Measurements from ENCODE around the gene RAB6A. TPM values are rescaled to one million over a fixed set of nuclear protein-coding genes. Genes with fewer than 3 reads are reported as not detected.

Gene RAB6A
- total RNA-seq, 2 donors from 2014 or later = 94.7 to 104 TPM

DNA sequence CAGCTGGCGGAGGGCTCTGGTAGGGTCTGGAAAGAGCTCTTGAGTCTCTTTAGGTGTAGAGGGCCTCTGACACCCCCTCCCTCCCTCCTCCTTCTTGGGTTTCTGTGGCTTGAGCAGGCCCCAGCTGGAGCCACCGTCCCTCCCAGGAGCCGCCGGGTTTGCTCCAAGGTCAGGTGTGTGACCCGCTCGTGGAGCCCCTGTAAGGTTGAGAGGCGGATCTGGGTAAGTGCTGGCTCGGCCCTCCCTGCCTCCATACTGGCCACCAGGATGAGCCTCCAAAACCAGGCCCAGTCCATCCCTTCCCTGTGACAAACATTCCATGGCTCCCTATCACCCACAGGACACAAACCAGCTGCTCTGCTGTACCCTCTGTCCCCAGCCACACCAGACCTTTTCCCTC, 105.2 kb downstream of the RAB6A start:
- Histone ChIP-seq H3K9me3 (no peaks in the 10 kb centered on the region), H3K4me1 (peaks cover 0 to 4% of the 10 kb centered on the region in 2 donors), H3K27ac (no peak overlapping the region), H3K27me3 (no peaks in the 10 kb centered on the region), H3K36me3 (no peaks in the 10 kb centered on the region), H3K4me3 (no peak overlapping the region)
- TF ChIP-seq, protein P1, sequence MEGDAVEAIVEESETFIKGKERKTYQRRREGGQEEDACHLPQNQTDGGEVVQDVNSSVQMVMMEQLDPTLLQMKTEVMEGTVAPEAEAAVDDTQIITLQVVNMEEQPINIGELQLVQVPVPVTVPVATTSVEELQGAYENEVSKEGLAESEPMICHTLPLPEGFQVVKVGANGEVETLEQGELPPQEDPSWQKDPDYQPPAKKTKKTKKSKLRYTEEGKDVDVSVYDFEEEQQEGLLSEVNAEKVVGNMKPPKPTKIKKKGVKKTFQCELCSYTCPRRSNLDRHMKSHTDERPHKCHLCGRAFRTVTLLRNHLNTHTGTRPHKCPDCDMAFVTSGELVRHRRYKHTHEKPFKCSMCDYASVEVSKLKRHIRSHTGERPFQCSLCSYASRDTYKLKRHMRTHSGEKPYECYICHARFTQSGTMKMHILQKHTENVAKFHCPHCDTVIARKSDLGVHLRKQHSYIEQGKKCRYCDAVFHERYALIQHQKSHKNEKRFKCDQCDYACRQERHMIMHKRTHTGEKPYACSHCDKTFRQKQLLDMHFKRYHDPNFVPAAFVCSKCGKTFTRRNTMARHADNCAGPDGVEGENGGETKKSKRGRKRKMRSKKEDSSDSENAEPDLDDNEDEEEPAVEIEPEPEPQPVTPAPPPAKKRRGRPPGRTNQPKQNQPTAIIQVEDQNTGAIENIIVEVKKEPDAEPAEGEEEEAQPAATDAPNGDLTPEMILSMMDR (IDR thresholded peaks at IDR 0.05) = no peak
- no peak for DNase-seq (ENCODE audit: low spot score)

DNA sequence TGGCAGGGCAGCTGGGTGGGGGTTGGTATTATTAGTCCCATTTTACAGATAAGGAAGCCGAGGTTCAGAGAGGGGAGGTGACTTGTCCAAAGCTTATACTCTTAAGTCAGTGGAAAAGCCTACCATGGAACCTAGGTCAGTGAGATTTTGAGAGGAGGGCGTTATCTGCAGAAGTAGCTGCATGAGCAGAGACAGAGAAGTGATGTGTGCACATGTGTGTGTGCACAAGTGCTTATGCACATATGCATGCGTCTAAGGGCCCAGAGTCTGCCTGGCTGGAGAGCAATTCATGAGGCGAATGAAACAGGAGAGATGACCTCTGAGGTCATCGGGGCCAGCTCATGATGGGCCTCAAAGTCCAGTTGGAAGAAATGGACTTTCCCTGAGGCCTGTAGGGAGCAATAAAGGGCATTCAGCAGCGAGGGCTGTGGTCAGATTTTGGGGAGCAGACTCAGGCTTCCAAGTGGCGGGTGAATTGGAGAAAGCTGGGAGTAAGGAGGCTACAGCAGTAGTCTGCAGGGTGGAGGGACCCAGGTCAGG, 106.3 kb downstream of the RAB6A start:
- Histone ChIP-seq H3K27ac (peak overlapping the region in 1 of 2 donors; percentile 40), H3K4me3 (no peak overlapping the region), H3K9me3 (no peaks in the 10 kb centered on the region), H3K36me3 (no peaks in the 10 kb centered on the region), H3K27me3 (no peaks in the 10 kb centered on the region), H3K4me1 (no peaks in the 10 kb centered on the region)
- no peak for DNase-seq (ENCODE audit: low spot score)
- TF ChIP-seq, protein P1 (IDR thresholded peaks at IDR 0.05) = no peak

DNA sequence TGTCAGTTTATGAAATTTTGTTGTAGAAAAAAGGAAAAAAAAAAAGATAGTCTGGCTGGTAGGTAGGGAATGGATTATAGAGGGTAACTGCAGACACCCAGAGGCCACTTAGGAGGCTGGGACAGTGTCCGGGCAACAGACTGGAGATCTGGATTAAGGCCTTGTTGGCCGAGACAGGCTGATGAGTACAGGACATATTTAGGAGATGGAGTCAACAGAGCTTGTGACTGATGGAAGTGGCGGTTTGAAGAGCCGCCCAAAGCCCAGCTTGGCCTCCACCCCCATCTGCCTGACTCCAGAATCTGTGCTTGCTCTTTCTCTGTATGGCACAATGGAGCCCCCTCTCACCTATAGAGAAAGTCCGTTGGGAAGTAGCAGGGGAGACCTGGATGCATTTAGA, 106.9 kb downstream of the RAB6A start:
- TF ChIP-seq, protein P1 (IDR thresholded peaks at IDR 0.05) = no peak
- H3K27me3 ChIP-seq = no peaks in the 10 kb centered on the region
- DNase-seq (ENCODE audit: low spot score) = no peak
- no peaks in the 10 kb centered on the region for H3K36me3 ChIP-seq
- H3K4me3 ChIP-seq = no peak overlapping the region
- H3K4me1 ChIP-seq = no peaks in the 10 kb centered on the region
- H3K27ac ChIP-seq = peak overlapping the region in 1 of 2 donors; percentile 40
- no peaks in the 10 kb centered on the region for H3K9me3 ChIP-seq

DNA sequence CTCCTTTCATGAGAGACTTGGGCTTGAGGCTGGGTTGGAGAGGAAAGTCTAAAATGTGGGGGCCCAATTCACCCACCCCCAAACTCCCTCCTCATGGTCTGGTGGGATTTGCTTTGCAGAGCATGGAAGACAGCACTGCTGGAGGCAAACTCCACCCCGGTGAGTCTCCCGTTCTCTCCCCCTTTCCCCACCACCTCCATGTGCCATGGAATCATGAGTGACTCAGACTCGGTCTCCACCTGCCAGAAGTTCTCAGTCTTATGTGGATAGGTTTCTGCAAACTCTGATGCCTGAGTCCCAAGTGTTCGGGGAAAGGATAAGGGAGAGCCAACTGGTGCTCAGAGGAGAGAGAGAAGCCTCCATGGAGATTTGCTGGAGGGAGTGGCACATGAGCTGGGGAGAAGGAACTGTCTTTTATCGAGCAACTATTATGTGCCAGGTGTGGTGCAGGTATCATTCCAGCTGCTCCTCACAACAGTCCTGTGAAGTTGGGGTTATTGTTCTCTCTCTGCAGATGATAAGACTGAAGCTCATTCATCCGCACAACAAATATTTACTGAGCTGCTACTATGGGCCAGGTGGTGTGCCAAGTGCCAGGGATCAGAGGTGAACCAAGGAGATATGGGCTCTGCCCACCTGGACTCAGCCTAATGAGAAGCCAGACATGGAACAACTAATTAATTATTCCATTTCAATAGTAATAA, 107.9 kb downstream of the RAB6A start:
- Histone ChIP-seq H3K27me3 (no peaks in the 10 kb centered on the region), H3K36me3 (no peaks in the 10 kb centered on the region), H3K4me3 (no peak overlapping the region), H3K27ac (no peak overlapping the region), H3K9me3 (no peaks in the 10 kb centered on the region), H3K4me1 (no peaks in the 10 kb centered on the region)
- no peak for DNase-seq (ENCODE audit: low spot score)
- TF ChIP-seq, protein P1 (IDR thresholded peaks at IDR 0.05) = no peak

DNA sequence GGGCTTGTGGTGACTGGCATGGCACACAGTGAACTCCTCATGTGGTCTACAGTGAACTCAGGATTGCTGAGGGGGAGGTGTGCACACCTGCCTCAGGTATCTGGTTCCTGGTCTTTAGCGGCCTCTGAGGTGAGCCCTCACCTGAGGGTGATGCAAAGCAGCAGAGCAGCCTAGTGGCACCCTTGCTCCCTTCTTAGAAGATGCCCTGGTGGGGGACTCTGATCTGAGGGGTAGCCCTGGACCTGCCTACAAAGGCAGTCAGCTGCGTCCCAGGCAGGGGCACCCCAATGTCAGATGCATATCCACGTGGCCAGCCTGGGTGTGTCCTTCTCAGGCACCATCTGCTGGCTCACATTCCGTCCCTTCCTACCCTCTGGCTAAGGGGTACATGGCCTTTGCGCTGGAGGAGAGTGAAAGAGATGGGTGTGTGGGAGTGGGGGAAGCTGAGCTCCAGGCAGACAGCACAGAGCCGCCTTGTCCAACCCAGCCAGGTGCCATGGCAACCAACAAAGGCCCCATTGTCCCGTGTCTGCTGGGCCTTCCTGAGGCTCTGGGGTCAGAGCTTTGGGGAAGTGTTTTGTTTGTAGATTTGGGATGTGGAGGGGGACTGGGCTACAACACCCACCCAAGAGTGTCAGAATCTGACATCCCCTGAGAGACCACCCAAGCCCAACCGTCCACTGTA, 108.7 kb downstream of the RAB6A start:
- H3K27ac ChIP-seq = no peak overlapping the region
- H3K36me3 ChIP-seq = no peaks in the 10 kb centered on the region
- H3K9me3 ChIP-seq = no peaks in the 10 kb centered on the region
- H3K4me1 ChIP-seq = no peaks in the 10 kb centered on the region
- no peak for DNase-seq (ENCODE audit: low spot score)
- no peaks in the 10 kb centered on the region for H3K27me3 ChIP-seq
- no peak overlapping the region for H3K4me3 ChIP-seq
- TF ChIP-seq, protein P1 (IDR thresholded peaks at IDR 0.05) = no peak

All from right atrium auricular region (tissue), 2 donors.